H9 (cell line): ENCODE results near the gene MSH6. TPM values are rescaled to one million over a fixed set of nuclear protein-coding genes. Genes with fewer than 3 reads are reported as not detected.

Experiments used
- DNase-seq: peaks from one replicate; pipeline ENCODE4 v3.0.0-alpha.2; 2017
- H2AFZ ChIP-seq: one replicate; pipeline ENCODE4 v1.6.1; 2013; ENCODE audit warnings: mild to moderate bottlenecking, low read length, control low read depth, moderate library complexity
- H2AK5ac ChIP-seq: 2 replicates; pipeline ENCODE4 v1.6.1; 2013; ENCODE audit warnings: low read length, control low read depth, mixed read lengths; ENCODE audit not compliant: insufficient read length
- H2BK120ac ChIP-seq: one replicate; pipeline ENCODE4 v1.6.1; 2013; ENCODE audit warnings: low read depth, mild to moderate bottlenecking, low read length, control low read depth, inconsistent platforms; ENCODE audit not compliant: poor library complexity, severe bottlenecking
- H2BK12ac ChIP-seq: 2 replicates; pipeline ENCODE4 v1.6.1; 2013; ENCODE audit warnings: low read length, control low read depth, mixed read lengths, low read depth; ENCODE audit not compliant: insufficient read length
- H2BK15ac ChIP-seq: 2 replicates; pipeline ENCODE4 v1.6.1; 2013; ENCODE audit warnings: low read depth, low read length, control low read depth
- H2BK20ac ChIP-seq: one replicate; pipeline ENCODE4 v1.6.1; 2013; ENCODE audit warnings: low read depth, mild to moderate bottlenecking, low read length, control low read depth, inconsistent platforms; ENCODE audit not compliant: poor library complexity, severe bottlenecking
- H2BK5ac ChIP-seq: 2 replicates; pipeline ENCODE4 v1.6.1; 2013; ENCODE audit warnings: low read length, control low read depth, mixed read lengths; ENCODE audit not compliant: insufficient read length
- H3K14ac ChIP-seq: 2 replicates; pipeline ENCODE4 v1.6.1; 2013; ENCODE audit warnings: low read length, control low read depth; ENCODE audit not compliant: insufficient read depth
- H3K18ac ChIP-seq: 2 replicates; pipeline ENCODE4 v1.6.1; 2013; ENCODE audit warnings: low read depth, mild to moderate bottlenecking, mixed read lengths, low read length, control low read depth; ENCODE audit not compliant: insufficient read length
- H3K23ac ChIP-seq: 2 replicates; pipeline ENCODE4 v1.6.1; 2013; ENCODE audit warnings: low read length, control low read depth, mixed read lengths, low read depth; ENCODE audit not compliant: insufficient read length
- H3K23me2 ChIP-seq: 2 replicates; pipeline ENCODE4 v1.6.1; 2013; ENCODE audit warnings: low read depth, mild to moderate bottlenecking, mixed read lengths, low read length, control low read depth; ENCODE audit not compliant: insufficient read length, poor library complexity, severe bottlenecking
- H3K27ac ChIP-seq: 2 replicates; pipeline ENCODE4 v1.5.1; 2013; ENCODE audit warnings: low read length, control low read depth, mixed read lengths, low read depth; ENCODE audit not compliant: insufficient read length
- H3K27me3 ChIP-seq: 2 replicates; pipeline ENCODE4 v1.6.1; 2013; ENCODE audit warnings: low read length, control low read depth, inconsistent platforms; ENCODE audit not compliant: insufficient read depth
- H3K4ac ChIP-seq: 2 replicates; pipeline ENCODE4 v1.6.1; 2013; ENCODE audit warnings: low read depth, mild to moderate bottlenecking, control low read depth, inconsistent platforms, low read length, moderate library complexity
- H3K4me1 ChIP-seq: 2 replicates; pipeline ENCODE4 v1.6.1; 2013; ENCODE audit warnings: low read length, control low read depth, inconsistent platforms; ENCODE audit not compliant: insufficient read depth
- H3K4me2 ChIP-seq: 2 replicates; pipeline ENCODE4 v1.6.1; 2013; ENCODE audit warnings: low read length, control low read depth, mixed read lengths; ENCODE audit not compliant: insufficient read length, insufficient read depth
- H3K56ac ChIP-seq: 2 replicates; pipeline ENCODE4 v1.6.1; 2013; ENCODE audit warnings: low read depth, mild to moderate bottlenecking, mixed read lengths, low read length, control low read depth; ENCODE audit not compliant: insufficient read length
- H3K79me1 ChIP-seq: 2 replicates; pipeline ENCODE4 v1.6.1; 2013; ENCODE audit warnings: low read depth, mild to moderate bottlenecking, moderate library complexity, low read length, control low read depth, inconsistent platforms; ENCODE audit not compliant: insufficient read depth, poor library complexity, severe bottlenecking
- H3K79me2 ChIP-seq: 2 replicates; pipeline ENCODE4 v1.6.1; 2013; ENCODE audit warnings: low read length, control low read depth, inconsistent platforms; ENCODE audit not compliant: insufficient read depth
- H3K9ac ChIP-seq: 2 replicates; pipeline ENCODE4 v1.6.1; 2013; ENCODE audit warnings: low read length, control low read depth, mixed read lengths; ENCODE audit not compliant: insufficient read length; ENCODE audit errors: extremely low read depth
- H3K9me3 ChIP-seq: one replicate; pipeline ENCODE4 v1.6.1; 2013; ENCODE audit warnings: low read depth, low read length, inconsistent platforms; ENCODE audit not compliant: control insufficient read depth
- H3T11ph ChIP-seq: one replicate; pipeline ENCODE4 v1.6.1; 2013; ENCODE audit warnings: mild to moderate bottlenecking, low read length, control low read depth, inconsistent platforms
- H4K20me1 ChIP-seq: one replicate; pipeline ENCODE4 v1.6.1; 2013; ENCODE audit not compliant: control insufficient read depth, insufficient read length, insufficient read depth
- H4K5ac ChIP-seq: 2 replicates; pipeline ENCODE4 v1.6.1; 2013; ENCODE audit warnings: low read depth, mild to moderate bottlenecking, mixed read lengths, low read length, control low read depth; ENCODE audit not compliant: insufficient read length
- H4K8ac ChIP-seq: replicated peaks from 2 replicates; pipeline ENCODE4 v1.6.1; 2013; ENCODE audit warnings: low read length, control low read depth, mixed read lengths, low read depth; ENCODE audit not compliant: insufficient read length
- H4K91ac ChIP-seq: 2 replicates; pipeline ENCODE4 v1.6.1; 2013; ENCODE audit warnings: low read depth, mild to moderate bottlenecking, moderate library complexity, mixed read lengths, low read length, control low read depth; ENCODE audit not compliant: insufficient read length
- H3K27ac Mint-ChIP-seq, 3 experiments: 2 replicates in 2 of 3; 3 replicates in 1 of 3; pipeline ENCODE4 v1.8.0; 2020 to 2021; ENCODE audit warnings: mixed read lengths in 3 of 3, mild to moderate bottlenecking in 1 of 3, moderate library complexity in 1 of 3
- H3K27me3 Mint-ChIP-seq: 2 replicates; pipeline ENCODE4 v1.8.0; 2021; ENCODE audit warnings: low read depth, mild to moderate bottlenecking, moderate library complexity, mixed read lengths
- H3K36me3 Mint-ChIP-seq, 3 experiments: 2 replicates in 2 of 3; 3 replicates in 1 of 3; pipeline ENCODE4 v1.8.0; 2020 to 2021; ENCODE audit warnings: low read depth in 3 of 3, mixed read lengths in 3 of 3; ENCODE audit not compliant: insufficient read depth in 1 of 3
- H3K4me1 Mint-ChIP-seq, 2 experiments: 2 replicates each; pipeline ENCODE4 v1.8.0; 2020; ENCODE audit warnings: mixed read lengths in 2 of 2
- H3K4me3 Mint-ChIP-seq, 2 experiments: 2 replicates in 1 of 2; 3 replicates in 1 of 2; pipeline ENCODE4 v1.8.0; 2020 to 2021; ENCODE audit warnings: mild to moderate bottlenecking in 2 of 2, mixed read lengths in 2 of 2, moderate library complexity in 1 of 2
- H3K9me3 Mint-ChIP-seq, 2 experiments: 2 replicates in 1 of 2; 3 replicates in 1 of 2; pipeline ENCODE4 v1.8.0; 2020; ENCODE audit warnings: mild to moderate bottlenecking in 2 of 2, mixed read lengths in 2 of 2, moderate library complexity in 1 of 2
- CTCF ChIP-seq: fragments of 200-600 bp; sonication (generic); conservative IDR thresholded peaks from 3 replicates; pipeline ENCODE4 v1.8.0; 2021; ENCODE audit warnings: antibody characterized with exemption, mild to moderate bottlenecking
- WGBS: extraction: QIAGEN DNeasy Blood & Tissue Kit; methylation state at CpG from one replicate; pipeline ENCODE4 v1.1.7; 2013; ENCODE audit warnings: missing lambda C conversion rate, low lambda C conversion rate, mixed read lengths; ENCODE audit not compliant: insufficient read length; ENCODE audit errors: extremely low coverage; 5-methylcytosine and 5-hydroxymethylcytosine counted together
- total RNA-seq: library from RNA; stranded (reverse); gene quantifications from 2 replicates; pipeline ENCODE4 v1.2.1, GENCODE V29; 2021

MSH6 gene
- total RNA-seq, 1 experiment from 2014 or later = 303 TPM

- H3K9ac ChIP-seq = no peak overlapping the region
- no peak overlapping the region for H2BK15ac ChIP-seq
- H2BK20ac ChIP-seq = no peak overlapping the region
- no peaks in the 10 kb centered on the region; a peak in 1 of 5 replicates for H3K9me3 Mint-ChIP-seq
- no peaks in the 10 kb centered on the region; the same call in 1 of the 2 replicates for H3K4me1 ChIP-seq
- no peak overlapping the region for H2AFZ ChIP-seq
- H2BK5ac ChIP-seq = no peak overlapping the region
- H4K91ac ChIP-seq = no peak overlapping the region
- no peaks in the 10 kb centered on the region for H3K23me2 ChIP-seq
- WGBS = no CpG with 5 or more reads among the region's 2 CpGs
- H3T11ph ChIP-seq = no peak overlapping the region
- H3K36me3 Mint-ChIP-seq = peaks cover 2 to 15% (median 15%) of the 10 kb centered on the region in 3 experiments; a peak in 6 of 7 replicates
- H3K27me3 ChIP-seq = no peaks in the 10 kb centered on the region
- H3K27ac ChIP-seq = no peak overlapping the region
- H3K27me3 Mint-ChIP-seq = no peaks in the 10 kb centered on the region
- H4K8ac ChIP-seq = no peak overlapping the region
- no peak for TF ChIP-seq CTCF
- no peak overlapping the region for H2BK12ac ChIP-seq
- no peak overlapping the region for H3K4ac ChIP-seq
- H3K79me2 ChIP-seq = peaks cover 15% of the 10 kb centered on the region; the same call in 1 of the 2 replicates
- H3K79me1 ChIP-seq = peaks cover 3% of the 10 kb centered on the region
- H2BK120ac ChIP-seq = no peak overlapping the region
- peaks cover 0 to 2% of the 10 kb centered on the region in 2 experiments; a peak in 2 of 4 replicates for H3K4me1 Mint-ChIP-seq
- no peak overlapping the region for H3K56ac ChIP-seq
- H2AK5ac ChIP-seq = no peak overlapping the region
- H3K23ac ChIP-seq = no peak overlapping the region
- DNase-seq = no peak
- H3K27ac Mint-ChIP-seq = peak overlapping the region in 1 of 3 experiments; percentile 6; a peak in 1 of 7 replicates
- H3K9me3 ChIP-seq = no peaks in the 10 kb centered on the region
- H4K5ac ChIP-seq = no peak overlapping the region
- H3K18ac ChIP-seq = no peak overlapping the region
- no peak overlapping the region for H3K4me2 ChIP-seq
- H4K20me1 ChIP-seq = no peaks in the 10 kb centered on the region
- H3K4me3 Mint-ChIP-seq = no peak overlapping the region
- H3K14ac ChIP-seq = no peak overlapping the region
Observed at GRCh38 chr2:47844162-47844561, 61.2 kb downstream of the MSH6 start.
